Myocyte (in vitro differentiated cells): ENCODE measurements around the gene BPHL. TPM values are rescaled to one million over a fixed set of nuclear protein-coding genes. Genes with fewer than 3 reads are reported as not detected.
"Not testable (repeated sequence)": the region's sequence is repeated elsewhere in the genome, so short reads cannot be mapped to it uniquely, and the experiment has no call there.

Experiments used
- DNase-seq: peaks from one replicate; pipeline ENCODE4 v3.0.0-alpha.2; 2012; ENCODE audit warnings: low read depth
- polyA plus RNA-seq: library from polyadenylated mRNA; unstranded; fragments of >200 nt; gene quantifications from one replicate; pipeline ENCODE4 v1.2.1, GENCODE V29; 2012; ENCODE audit warnings: missing spikeins
- total RNA-seq: library from RNA; depleted of rRNA; stranded (reverse); fragments of >200 nt; gene quantifications from 2 replicates; pipeline ENCODE4 v1.2.3, GENCODE V29; 2014

The BPHL gene
- total RNA-seq, result 28.7 and 32.9 TPM in 2 replicates
- 27.2 TPM for polyA plus RNA-seq

GRCh38 chr6:3118353-3119039 is at the start of gene BPHL:
BPHL (plus strand) TSS chr6:3118711; CDS start chr6:3118741, 30 bp downstream.
- DNase-seq, result peak; percentile 95

DNA sequence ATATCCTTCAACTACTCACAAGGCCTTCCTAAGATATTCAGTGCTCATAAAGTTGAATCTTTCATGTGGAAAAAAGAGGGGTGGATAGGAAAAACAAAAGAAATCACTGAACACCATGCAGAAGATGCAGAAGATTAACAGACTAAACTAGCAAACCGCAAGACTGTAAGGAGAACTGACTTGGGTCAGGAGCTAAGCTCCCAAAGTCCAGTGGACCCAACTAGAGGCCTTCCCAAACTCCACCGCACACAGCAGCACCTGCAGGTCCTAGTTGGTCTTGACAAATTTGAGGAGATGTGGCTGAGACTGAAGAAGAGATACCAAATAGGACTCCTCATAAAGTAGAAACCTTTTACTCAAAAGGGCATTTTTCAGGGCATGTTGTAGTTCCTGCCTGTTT is 46.9 kb upstream of the BPHL start:
- no peak for DNase-seq

DNA sequence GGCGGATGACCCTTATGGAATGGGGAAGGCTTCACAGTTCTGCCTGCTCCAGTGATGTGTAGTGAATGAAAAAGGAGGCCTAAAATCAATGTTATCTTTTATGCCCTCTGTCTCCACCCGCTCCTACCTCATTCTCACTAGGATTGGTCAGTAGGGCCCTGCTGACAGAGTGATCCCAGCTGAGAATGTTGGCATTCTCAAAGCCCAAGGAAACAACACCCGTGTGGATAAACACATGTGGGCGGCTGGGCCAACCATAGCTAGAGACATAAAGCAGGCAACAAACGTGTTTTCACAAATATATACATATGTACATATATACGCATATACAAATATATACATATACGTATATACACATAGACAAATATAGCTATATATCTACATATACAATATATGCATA is 45.7 kb upstream of the BPHL start:
- peak; percentile 50 for DNase-seq

- no peak for DNase-seq
Observed at GRCh38 chr6:3073382-3073781, 45.1 kb upstream of the BPHL start.

GRCh38 chr6:3075772-3076113 is 42.8 kb upstream of the BPHL start:
- no peak for DNase-seq

DNA sequence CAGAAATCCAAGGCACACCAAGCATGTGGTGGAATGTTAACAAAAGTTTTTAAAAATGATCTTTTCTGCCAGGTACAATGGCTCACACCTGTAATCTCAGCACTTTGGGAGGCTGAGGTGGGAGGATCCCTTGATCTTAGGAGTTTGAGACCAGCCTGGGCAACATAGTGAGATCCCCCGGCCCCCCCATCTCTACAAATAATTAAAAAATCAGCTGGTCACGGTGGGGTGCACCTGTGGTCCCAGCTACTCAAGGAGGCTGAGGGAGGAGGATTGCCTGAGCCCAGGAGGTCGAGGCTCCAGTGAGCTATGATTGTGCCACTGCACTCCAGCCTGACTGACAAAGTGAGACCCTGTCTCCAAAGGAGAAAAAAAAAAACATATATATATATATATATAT is 42.2 kb upstream of the BPHL start:
- DNase-seq, result no peak

DNA sequence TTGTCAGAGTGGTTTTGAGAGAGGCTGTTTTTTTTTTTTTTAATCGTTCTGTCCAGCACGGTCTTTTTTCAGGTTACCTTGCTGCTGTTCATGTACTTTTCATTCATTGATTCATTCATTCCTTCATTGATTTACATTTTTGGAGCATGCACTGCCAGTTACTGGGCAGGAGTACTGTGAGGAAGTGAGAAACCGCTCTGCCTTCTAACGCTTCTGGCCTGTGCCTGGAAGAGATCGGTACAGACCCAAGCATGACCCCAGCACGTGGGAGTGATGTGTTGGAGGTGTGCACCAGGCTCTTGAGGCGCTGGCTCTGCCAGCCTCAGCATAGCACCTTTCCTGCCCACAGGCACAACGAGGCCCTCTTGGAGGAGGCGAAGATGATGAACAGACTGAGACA is 41.1 kb upstream of the BPHL start:
- DNase-seq, result no peak

- not testable (repeated sequence) for DNase-seq
Observed at GRCh38 chr6:3078952-3079351, 39.6 kb upstream of the BPHL start.

GRCh38 chr6:3079682-3080081 is 38.8 kb upstream of the BPHL start:
- DNase-seq, result no peak

DNA sequence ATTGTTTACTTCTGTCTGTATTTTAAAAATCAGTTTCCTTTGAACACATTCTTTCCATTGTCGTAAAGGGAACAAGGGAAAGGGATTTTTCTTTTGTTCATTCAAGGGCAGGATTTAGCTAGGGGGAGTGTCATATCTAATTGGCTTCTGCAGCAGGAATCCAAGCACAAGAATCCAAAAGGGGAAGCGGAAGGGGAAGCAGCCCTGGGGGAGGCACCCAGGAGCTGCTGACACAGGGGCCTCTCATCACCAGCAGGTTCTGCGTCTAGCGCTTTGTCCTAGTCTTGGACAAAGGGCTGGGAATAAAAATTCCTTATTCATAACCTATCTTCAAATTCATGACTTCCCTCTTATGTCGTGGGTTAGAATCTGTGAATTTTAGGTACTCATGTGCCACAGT is 36.6 kb upstream of the BPHL start:
- no peak for DNase-seq

DNA sequence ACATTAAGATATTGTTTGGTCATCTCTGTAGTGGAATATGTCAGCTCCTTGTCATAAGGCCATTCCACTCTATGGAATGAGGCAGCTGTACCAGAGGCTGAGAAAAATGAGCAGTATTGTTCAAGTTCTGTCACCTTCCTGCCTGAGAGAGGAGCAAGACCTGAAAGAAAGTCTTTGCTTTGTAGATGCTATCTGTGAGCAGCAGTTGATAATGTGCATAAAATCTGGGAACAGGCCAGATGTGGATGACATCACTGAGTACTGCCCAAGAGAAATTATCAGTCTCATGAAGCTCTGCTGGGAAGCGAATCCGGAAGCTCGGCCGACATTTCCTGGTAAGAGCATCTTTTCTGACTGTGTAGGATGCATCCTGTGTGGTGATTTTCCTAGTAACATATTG is 33.4 kb upstream of the BPHL start:
- no peak for DNase-seq

- no peak for DNase-seq
Observed at GRCh38 chr6:3086282-3086946, 32.1 kb upstream of the BPHL start.

- peak; percentile 82 for DNase-seq
Observed at GRCh38 chr6:3088446-3088845, 30.1 kb upstream of the BPHL start.

DNA sequence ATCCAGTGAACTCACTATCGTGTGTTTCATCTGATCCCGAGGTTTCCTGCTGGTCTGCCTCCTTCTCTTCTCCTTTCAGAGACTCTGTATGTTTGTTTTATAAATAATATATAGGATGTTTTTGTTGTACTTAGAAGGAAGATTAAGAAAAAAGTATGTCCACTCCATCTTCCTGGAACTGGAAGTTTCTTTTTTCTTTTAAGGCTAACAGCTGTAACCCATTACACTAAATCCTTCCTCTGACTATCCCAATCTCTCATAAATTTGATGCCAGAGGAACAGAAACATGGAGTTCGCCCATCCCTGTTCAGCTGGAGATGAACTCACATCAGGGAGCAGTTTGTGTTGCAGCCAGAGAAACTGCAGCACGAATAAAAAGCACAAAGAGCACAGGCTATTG is 29.5 kb upstream of the BPHL start:
- peak; percentile 22 for DNase-seq

DNA sequence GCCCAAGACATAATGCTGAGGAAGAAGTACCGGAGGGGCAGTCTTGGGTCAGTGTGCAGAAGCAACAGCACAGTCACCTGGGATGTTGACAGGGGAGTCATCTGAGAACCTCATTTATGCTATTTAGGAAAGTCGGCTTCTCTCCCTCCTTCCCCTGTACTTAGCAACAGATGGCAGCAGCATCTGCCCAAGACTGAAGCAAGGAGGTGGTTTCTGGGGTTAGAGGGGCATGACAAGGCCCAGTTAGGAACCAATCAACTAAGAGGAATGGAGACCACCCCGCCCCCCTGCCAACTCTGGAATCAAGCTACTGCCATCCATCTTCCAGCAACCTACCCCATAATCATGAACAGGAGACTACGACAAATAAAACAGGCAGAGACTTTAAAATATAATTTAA is 28.5 kb upstream of the BPHL start:
- peak; percentile 84 for DNase-seq

GRCh38 chr6:3094815-3095214 is 23.7 kb upstream of the BPHL start:
- no peak for DNase-seq

- DNase-seq, result no peak
Observed at GRCh38 chr6:3102875-3103274, 15.6 kb upstream of the BPHL start.

- DNase-seq, result no peak
Observed at GRCh38 chr6:3108746-3109414, 9.6 kb upstream of the BPHL start.

GRCh38 chr6:3109761-3110160 is 8.8 kb upstream of the BPHL start:
- DNase-seq, result no peak

- DNase-seq, result no peak
Observed at GRCh38 chr6:3114377-3114776, 4.1 kb upstream of the BPHL start.

- DNase-seq, result no peak
Observed at GRCh38 chr6:3117912-3118352, 579 bp upstream of the BPHL start.

DNA sequence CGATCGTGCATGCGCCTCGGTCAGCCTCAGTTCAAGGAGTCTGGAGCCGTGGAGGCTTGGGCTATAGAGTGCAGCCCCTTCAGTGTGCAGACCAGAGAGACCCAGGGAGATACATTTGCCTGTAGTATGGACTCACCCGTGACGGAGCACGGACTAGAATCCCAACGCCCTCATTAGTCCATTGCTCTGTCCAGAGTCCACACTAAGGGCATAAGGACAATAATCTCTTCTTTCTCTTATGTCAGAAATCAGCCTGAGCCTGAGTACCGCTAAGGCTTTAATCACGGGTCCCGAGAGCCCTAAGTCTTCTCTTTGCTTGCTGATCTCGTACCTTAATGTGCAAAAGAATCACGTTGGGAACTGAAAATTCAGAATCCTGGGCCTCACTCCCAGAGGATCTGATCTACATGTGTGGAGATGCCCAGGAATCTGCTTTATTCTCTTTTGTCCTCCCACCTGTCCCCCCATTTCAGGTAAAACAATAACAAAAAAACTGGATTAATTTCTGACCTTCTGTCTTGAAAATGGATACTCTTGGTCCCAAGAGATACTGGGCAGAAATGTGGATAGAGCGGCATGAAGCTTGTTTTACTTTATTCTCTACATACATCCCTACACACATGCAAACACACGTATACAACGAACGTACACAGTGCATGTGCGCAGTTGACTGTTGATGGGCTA is 671 bp downstream of the BPHL start:
- peak; percentile 51 for DNase-seq
